ENCODE measurements around the gene MTAP. TPM values are rescaled to one million over a fixed set of nuclear protein-coding genes. Genes with fewer than 3 reads are reported as not detected.

Gene MTAP
- total and polyA plus RNA-seq, 2 donors (not counting 1 experiment from before 2014, with no cell fraction given), result 9.8 to 38.4 TPM

GRCh38 chr9:21936161-21936560, 133.7 kb downstream of the MTAP start:
- Histone ChIP-seq H3K4me3 (ENCODE audit: control extremely low read depth in 1 of 5, extremely low read depth in 1 of 5, insufficient read depth in 1 of 5, low read depth in 2 of 5, low read length in 4 of 5) (no peak overlapping the region), H3K36me3 (replicated peaks in 1 of 2; ENCODE audit: control extremely low read depth in 1 of 2, control insufficient read depth in 1 of 2, extremely low read depth in 1 of 2, insufficient read depth in 2 of 2, low read length in 1 of 2) (no peaks in the 10 kb centered on the region), H3K27me3 (replicated peaks in 1 of 4; ENCODE audit: control extremely low read depth in 1 of 4, control insufficient read depth in 3 of 4, insufficient read depth in 4 of 4, low read length in 3 of 4) (no peaks in the 10 kb centered on the region), H3K9me3 (ENCODE audit: control extremely low read depth in 1 of 3, control insufficient read depth in 2 of 3, insufficient read depth in 1 of 3, low read length in 2 of 3) (no peaks in the 10 kb centered on the region), H3K9ac (ENCODE audit: low read length) (no peak overlapping the region), H4K20me1 (ENCODE audit: control insufficient read depth, insufficient read depth, low read length, poor library complexity, severe bottlenecking) (no peaks in the 10 kb centered on the region), H3K4me1 (ENCODE audit: control insufficient read depth in 2 of 2, insufficient read depth in 2 of 2, low read length in 2 of 2) (no peaks in the 10 kb centered on the region), H3K79me2 (ENCODE audit: control insufficient read depth, insufficient read depth, low read length) (no peaks in the 10 kb centered on the region), H3K4me2 (replicated peaks; ENCODE audit: low read depth, low read length, poor library complexity, severe bottlenecking) (no peak overlapping the region), H2AFZ (ENCODE audit: insufficient read depth, low read depth, low read length, poor library complexity, severe bottlenecking) (no peak overlapping the region), H3K27ac (ENCODE audit: low read length in 2 of 2) (no peak overlapping the region)
- intact Hi-C loops (cut with micrococcal nuclease), result no loop called here
- Mint-ChIP-seq H3K4me3 (no peak overlapping the region), H3K4me1 (no peaks in the 10 kb centered on the region), H3K27ac (no peak overlapping the region), H3K9me3 (ENCODE audit: insufficient read depth) (no peaks in the 10 kb centered on the region), H3K27me3 (peaks cover under 1% of the 10 kb centered on the region)
- no peak for ATAC-seq (ENCODE audit: low read depth)
- TF ChIP-seq CTCF (IDR thresholded peaks at IDR 0.05) (no peak), EZH2 (IDR thresholded peaks at IDR 0.05; ENCODE audit: borderline replicate concordance, insufficient read depth, low read depth, low read length, poor library complexity, severe bottlenecking) (no peak)
- ChIA-PET POLR2A (no interaction called here), CTCF (no interaction called here)
- WGBS (ENCODE audit: insufficient coverage), result no CpG with 5 or more reads among the region's 1 CpG
- DNase-seq, result no peak

- intact Hi-C loops (cut with micrococcal nuclease), result loop anchor here (5.0 kb wide), 1 partner anchor 34 kb away; no protein-coding TSS in a partner anchor
- no peaks in the 10 kb centered on the region for H3K4me1 ChIP-seq (ENCODE audit: control insufficient read depth in 2 of 2, insufficient read depth in 2 of 2, low read length in 2 of 2)
- H3K27ac ChIP-seq (ENCODE audit: low read length in 2 of 2), result no peak overlapping the region
- no peaks in the 10 kb centered on the region for H3K36me3 ChIP-seq (replicated peaks in 1 of 2; ENCODE audit: control extremely low read depth in 1 of 2, control insufficient read depth in 1 of 2, extremely low read depth in 1 of 2, insufficient read depth in 2 of 2, low read length in 1 of 2)
- no peak overlapping the region for H2AFZ ChIP-seq (ENCODE audit: insufficient read depth, low read depth, low read length, poor library complexity, severe bottlenecking)
- peaks cover 0 to 14% (median 3%) of the 10 kb centered on the region in 4 experiments for H3K27me3 ChIP-seq (replicated peaks in 1 of 4; ENCODE audit: control extremely low read depth in 1 of 4, control insufficient read depth in 3 of 4, insufficient read depth in 4 of 4, low read length in 3 of 4)
- ATAC-seq (ENCODE audit: low read depth), result no peak
- H3K4me1 Mint-ChIP-seq, result no peaks in the 10 kb centered on the region
- no peaks in the 10 kb centered on the region for H4K20me1 ChIP-seq (ENCODE audit: control insufficient read depth, insufficient read depth, low read length, poor library complexity, severe bottlenecking)
- no peak overlapping the region for H3K9ac ChIP-seq (ENCODE audit: low read length)
- CTCF ChIA-PET, result no interaction called here
- TF ChIP-seq CTCF (IDR thresholded peaks at IDR 0.05) (no peak), EZH2 (IDR thresholded peaks at IDR 0.05; ENCODE audit: borderline replicate concordance, insufficient read depth, low read depth, low read length, poor library complexity, severe bottlenecking) (no peak)
- no peaks in the 10 kb centered on the region for H3K9me3 Mint-ChIP-seq (ENCODE audit: insufficient read depth)
- peaks cover 29% of the 10 kb centered on the region for H3K27me3 Mint-ChIP-seq
- POLR2A ChIA-PET, result no interaction called here
- no peak overlapping the region for H3K27ac Mint-ChIP-seq
- no peak overlapping the region for H3K4me3 ChIP-seq (ENCODE audit: control extremely low read depth in 1 of 5, extremely low read depth in 1 of 5, insufficient read depth in 1 of 5, low read depth in 2 of 5, low read length in 4 of 5)
- peaks cover 0 to 5% (median 0%) of the 10 kb centered on the region in 3 donors for H3K9me3 ChIP-seq (ENCODE audit: control extremely low read depth in 1 of 3, control insufficient read depth in 2 of 3, insufficient read depth in 1 of 3, low read length in 2 of 3)
- H3K4me3 Mint-ChIP-seq, result no peak overlapping the region
- WGBS (ENCODE audit: insufficient coverage), result 90% methylated on average over 2 of the region's 4 CpGs
- no peak overlapping the region for H3K4me2 ChIP-seq (replicated peaks; ENCODE audit: low read depth, low read length, poor library complexity, severe bottlenecking)
- no peak for DNase-seq
- H3K79me2 ChIP-seq (ENCODE audit: control insufficient read depth, insufficient read depth, low read length), result no peaks in the 10 kb centered on the region
Observed at GRCh38 chr9:21941337-21941995, 139.0 kb downstream of the MTAP start.

All from B cell (primary cell).